Neutrophil (primary cell): ENCODE measurements around the gene TTC27.

Source experiments
- H3K27ac ChIP-seq: fragments of 200-600 bp; sonication (generic); 2 replicates; pipeline ENCODE4 v1.5.1; 2016; ENCODE audit warnings: mild to moderate bottlenecking, moderate library complexity
- H3K27me3 ChIP-seq: fragments of 200-600 bp; sonication (generic); 2 replicates; pipeline ENCODE4 v1.6.0; 2016; ENCODE audit warnings: mild to moderate bottlenecking
- H3K36me3 ChIP-seq: fragments of 200-600 bp; sonication (generic); 2 replicates; pipeline ENCODE4 v1.5.1; 2017
- H3K4me1 ChIP-seq, 2 experiments: fragments of 200-600 bp in 1 of 2; sonication (generic) in 1 of 2; 1 replicate in 1 of 2; 2 replicates in 1 of 2; pipeline versions ENCODE4 v1.5.1 to v1.6.1; 2013 to 2016; ENCODE audit warnings: low read depth in 1 of 2, low read length in 1 of 2, mild to moderate bottlenecking in 1 of 2, moderate library complexity in 1 of 2; ENCODE audit not compliant: control insufficient read depth in 1 of 2, insufficient read depth in 1 of 2
- H3K4me3 ChIP-seq, 2 experiments: fragments of 200-600 bp in 1 of 2; sonication (generic) in 1 of 2; 1 replicate in 1 of 2; 2 replicates in 1 of 2; pipeline ENCODE4 v1.5.1; 2013 to 2016; ENCODE audit warnings: low read depth in 1 of 2, low read length in 1 of 2, mild to moderate bottlenecking in 1 of 2, moderate library complexity in 1 of 2
- H3K9me3 ChIP-seq: fragments of 200-600 bp; sonication (generic); 2 replicates; pipeline ENCODE4 v1.5.1; 2016
- TF ChIP-seq, protein P1 (sequence below): fragments of 200-600 bp; sonication (generic); IDR thresholded peaks from 2 replicates; pipeline ENCODE4 v1.5.1; 2016; ENCODE audit warnings: antibody characterized with exemption

Gene TTC27

DNA sequence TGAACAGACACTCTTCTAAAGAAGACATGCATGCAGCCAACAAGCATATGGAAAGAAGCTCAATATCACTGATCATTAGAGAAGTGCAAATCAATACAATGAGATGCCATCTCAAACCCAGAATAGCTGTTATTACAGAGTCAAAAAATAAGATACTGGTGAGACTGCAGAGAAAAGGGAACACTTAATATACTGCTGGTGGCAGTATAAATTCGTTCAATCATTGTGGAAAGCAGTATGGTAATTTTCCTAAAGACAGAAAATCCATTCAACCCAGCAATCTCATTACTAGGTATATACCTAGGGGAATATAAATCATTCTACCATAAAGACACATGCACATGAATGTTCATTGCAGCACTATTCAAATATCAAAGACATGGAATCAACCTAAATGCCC is 202.3 kb downstream of the TTC27 start:
- Histone ChIP-seq H3K4me1 (no peaks in the 10 kb centered on the region), H3K9me3 (no peaks in the 10 kb centered on the region), H3K27ac (no peak overlapping the region), H3K27me3 (no peaks in the 10 kb centered on the region), H3K4me3 (no peak overlapping the region), H3K36me3 (no peaks in the 10 kb centered on the region)
- TF ChIP-seq, protein P1, sequence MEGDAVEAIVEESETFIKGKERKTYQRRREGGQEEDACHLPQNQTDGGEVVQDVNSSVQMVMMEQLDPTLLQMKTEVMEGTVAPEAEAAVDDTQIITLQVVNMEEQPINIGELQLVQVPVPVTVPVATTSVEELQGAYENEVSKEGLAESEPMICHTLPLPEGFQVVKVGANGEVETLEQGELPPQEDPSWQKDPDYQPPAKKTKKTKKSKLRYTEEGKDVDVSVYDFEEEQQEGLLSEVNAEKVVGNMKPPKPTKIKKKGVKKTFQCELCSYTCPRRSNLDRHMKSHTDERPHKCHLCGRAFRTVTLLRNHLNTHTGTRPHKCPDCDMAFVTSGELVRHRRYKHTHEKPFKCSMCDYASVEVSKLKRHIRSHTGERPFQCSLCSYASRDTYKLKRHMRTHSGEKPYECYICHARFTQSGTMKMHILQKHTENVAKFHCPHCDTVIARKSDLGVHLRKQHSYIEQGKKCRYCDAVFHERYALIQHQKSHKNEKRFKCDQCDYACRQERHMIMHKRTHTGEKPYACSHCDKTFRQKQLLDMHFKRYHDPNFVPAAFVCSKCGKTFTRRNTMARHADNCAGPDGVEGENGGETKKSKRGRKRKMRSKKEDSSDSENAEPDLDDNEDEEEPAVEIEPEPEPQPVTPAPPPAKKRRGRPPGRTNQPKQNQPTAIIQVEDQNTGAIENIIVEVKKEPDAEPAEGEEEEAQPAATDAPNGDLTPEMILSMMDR: no peak

DNA sequence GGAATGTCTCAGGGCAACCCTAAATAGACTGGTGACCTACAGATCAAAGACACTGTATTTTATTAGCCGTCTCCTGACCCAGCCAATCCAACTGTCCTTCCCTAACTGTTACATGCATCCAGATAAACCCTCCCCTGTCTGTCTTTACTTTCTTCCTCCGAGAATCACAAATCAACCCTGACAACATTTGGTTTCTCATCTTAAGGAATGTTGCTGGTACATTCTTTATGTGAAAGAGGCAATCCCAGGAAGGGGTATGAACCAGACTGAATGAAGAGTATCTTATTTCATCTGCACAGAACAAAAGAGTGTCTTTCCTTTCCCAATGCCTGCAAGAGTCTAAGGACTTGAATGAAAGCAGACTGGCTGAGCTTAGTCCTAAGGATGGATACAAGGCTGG is 205.0 kb downstream of the TTC27 start:
- no peaks in the 10 kb centered on the region for H3K9me3 ChIP-seq
- H3K4me1 ChIP-seq: no peaks in the 10 kb centered on the region
- no peak overlapping the region for H3K4me3 ChIP-seq
- TF ChIP-seq, protein P1: no peak
- H3K36me3 ChIP-seq: no peaks in the 10 kb centered on the region
- no peaks in the 10 kb centered on the region for H3K27me3 ChIP-seq
- H3K27ac ChIP-seq: no peak overlapping the region

DNA sequence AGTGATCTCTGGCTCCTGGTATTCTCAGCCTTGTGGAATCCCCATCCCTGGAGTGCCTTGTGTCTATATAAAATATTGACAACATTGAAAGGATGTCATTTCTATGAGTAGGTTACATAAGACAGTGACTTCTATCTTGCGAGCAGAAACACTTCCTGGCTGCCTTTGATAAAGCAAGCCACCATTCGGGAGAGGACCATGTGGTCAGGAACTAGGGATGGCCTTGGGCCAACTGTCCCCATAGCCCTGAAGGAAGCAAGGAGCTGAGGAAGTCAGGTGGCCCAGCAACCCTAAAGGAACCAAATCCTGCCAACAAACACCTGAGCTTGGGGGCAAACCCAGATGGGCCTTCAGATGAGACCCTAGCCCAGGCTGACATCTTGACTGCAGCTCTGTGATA is 205.9 kb downstream of the TTC27 start:
- Histone ChIP-seq H3K9me3 (no peaks in the 10 kb centered on the region), H3K27ac (no peak overlapping the region), H3K4me1 (no peaks in the 10 kb centered on the region), H3K4me3 (no peak overlapping the region), H3K27me3 (no peaks in the 10 kb centered on the region), H3K36me3 (no peaks in the 10 kb centered on the region)
- TF ChIP-seq, protein P1: no peak

DNA sequence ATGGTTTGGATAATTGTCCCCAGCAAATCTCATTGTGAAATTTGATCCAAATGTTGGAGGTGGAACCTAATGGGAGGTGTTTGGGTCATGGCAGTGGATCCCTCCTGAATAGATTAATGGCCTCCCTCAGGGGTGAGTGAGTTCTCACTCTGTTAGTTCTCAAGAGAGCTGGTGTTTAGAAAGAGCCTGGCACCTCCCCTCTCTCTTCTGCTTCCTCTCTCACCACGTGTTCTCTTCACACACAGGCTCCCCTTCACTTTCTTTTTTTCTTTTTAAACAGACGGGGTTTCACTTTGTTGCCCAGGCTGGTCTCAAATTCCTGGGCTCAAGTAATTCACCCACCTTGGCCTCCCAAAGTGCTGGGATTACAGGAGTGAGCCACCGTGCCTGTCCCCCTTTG is 207.3 kb downstream of the TTC27 start:
- no peaks in the 10 kb centered on the region for H3K9me3 ChIP-seq
- H3K27ac ChIP-seq: no peak overlapping the region
- H3K27me3 ChIP-seq: no peaks in the 10 kb centered on the region
- no peaks in the 10 kb centered on the region for H3K36me3 ChIP-seq
- H3K4me3 ChIP-seq: no peak overlapping the region
- TF ChIP-seq, protein P1: no peak
- H3K4me1 ChIP-seq: no peaks in the 10 kb centered on the region

DNA sequence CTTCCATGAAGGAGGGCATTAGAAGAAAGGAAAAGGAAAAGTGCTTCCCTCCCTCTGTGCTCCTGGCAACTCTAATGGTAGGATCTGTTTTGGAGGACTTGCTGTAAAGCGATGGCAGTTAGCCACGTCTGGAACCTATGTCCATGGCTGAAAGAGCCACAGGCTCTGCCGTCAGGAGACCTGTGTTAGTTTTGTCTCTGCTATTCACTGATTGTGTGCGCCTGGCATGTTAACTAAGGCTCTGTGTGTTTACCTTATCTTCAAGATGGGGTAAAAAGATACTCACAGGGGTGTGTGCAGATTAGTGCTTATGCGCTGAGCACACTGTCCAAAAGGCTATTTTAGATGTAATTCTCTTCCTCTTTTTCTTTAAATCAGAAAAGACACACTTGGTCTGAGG is 209.1 kb downstream of the TTC27 start:
- H3K9me3 ChIP-seq: no peaks in the 10 kb centered on the region
- H3K27ac ChIP-seq: no peak overlapping the region
- no peaks in the 10 kb centered on the region for H3K4me1 ChIP-seq
- H3K36me3 ChIP-seq: no peaks in the 10 kb centered on the region
- H3K4me3 ChIP-seq: no peak overlapping the region
- no peaks in the 10 kb centered on the region for H3K27me3 ChIP-seq
- TF ChIP-seq, protein P1: no peak

DNA sequence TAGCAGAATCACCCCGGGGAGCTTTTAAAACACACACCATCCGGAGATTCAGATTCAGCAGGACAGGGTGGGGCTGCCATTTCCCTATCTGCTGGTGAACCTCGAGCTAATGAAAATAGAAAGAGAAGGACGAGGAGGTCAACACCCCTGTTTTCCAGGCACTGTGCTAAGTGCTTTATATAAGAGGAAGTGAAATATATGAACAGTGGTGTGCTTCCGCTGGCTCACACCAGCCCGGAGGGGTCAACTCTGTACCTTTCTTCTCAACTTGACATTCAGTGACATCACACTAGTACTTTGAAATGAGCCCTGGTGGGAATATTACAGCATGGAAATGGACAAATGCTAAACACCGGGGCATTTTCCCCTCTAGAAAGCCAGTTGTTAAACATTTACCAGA is 210.6 kb downstream of the TTC27 start:
- Histone ChIP-seq H3K4me3 (no peak overlapping the region), H3K4me1 (no peaks in the 10 kb centered on the region), H3K9me3 (no peaks in the 10 kb centered on the region), H3K27me3 (no peaks in the 10 kb centered on the region), H3K36me3 (no peaks in the 10 kb centered on the region), H3K27ac (no peak overlapping the region)
- TF ChIP-seq, protein P1: no peak
